Effector CD4-positive, alpha-beta T cell (primary cell): ENCODE results near the gene CDHR3.
"Not testable (repeated sequence)": the region's sequence is repeated elsewhere in the genome, so short reads cannot be mapped to it uniquely, and the experiment has no call there.

Experiments
- DNase-seq: peaks from one replicate; pipeline ENCODE4 v3.0.0-alpha.2; 2020

The CDHR3 gene

DNA sequence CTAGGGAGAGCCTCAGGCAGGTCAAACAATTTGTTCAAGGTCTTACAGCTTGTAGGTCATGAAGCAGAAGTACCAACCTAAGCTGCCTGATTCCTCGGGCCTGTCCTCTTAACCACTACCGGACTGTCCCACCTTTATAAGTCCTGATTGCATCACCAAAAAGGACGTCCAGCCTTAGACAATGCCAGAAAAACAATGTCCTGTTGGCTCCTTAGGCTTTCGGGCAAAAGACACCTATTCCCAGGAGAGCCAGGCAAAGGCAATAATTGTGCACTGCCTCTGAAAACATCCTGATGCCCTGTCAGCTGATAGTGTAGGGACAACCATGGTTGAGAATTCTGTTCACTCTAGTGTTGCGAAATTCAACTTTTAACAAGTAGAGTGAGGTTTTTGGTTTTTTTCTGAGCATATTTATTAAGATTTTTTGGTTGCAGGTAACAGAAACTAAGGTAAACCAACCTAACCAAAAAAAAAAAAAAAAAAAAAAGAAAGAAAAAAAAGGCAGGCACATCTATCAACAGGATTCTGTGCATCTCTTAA, 40.5 kb downstream of the CDHR3 start:
- DNase-seq, result no peak

DNA sequence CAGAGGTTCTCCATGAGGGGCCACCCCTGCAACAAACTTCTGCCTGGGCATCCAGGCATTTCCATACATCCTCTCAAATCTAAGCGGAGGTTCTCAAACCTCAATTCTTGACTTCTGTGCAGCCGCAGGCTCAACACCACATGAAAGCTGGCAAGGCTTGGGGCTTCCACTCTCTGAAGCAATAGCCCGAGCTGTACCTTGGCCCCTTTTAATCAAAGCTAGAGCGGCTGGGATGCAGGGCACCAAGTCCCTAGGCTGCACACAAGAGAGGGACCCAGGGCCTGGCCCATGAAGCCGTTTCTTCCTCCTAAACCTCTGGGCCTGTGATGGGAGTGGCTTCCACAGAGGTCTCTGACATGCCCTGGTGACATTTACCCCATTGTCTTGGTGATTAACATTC, 43.8 kb downstream of the CDHR3 start:
- DNase-seq, result no peak

DNA sequence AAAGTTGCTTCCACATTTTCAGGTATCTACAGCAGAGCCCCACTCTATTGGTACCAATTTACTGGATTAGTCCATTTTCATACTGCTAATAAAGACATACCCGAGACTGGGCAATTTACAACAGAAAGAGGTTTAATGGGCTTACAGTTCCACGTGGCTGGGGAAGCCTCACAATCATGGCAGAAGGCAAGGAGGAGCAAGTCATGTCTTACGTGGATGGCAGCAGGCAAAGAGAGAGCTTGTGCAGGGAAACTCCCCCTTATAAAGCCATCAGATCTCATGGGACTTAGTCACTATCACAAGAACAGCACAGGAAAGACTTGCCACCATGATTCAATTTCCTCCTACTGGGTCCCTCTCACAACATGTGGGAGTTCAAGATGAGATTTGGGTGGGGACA, 44.7 kb downstream of the CDHR3 start:
- DNase-seq, result not testable (repeated sequence)

DNA sequence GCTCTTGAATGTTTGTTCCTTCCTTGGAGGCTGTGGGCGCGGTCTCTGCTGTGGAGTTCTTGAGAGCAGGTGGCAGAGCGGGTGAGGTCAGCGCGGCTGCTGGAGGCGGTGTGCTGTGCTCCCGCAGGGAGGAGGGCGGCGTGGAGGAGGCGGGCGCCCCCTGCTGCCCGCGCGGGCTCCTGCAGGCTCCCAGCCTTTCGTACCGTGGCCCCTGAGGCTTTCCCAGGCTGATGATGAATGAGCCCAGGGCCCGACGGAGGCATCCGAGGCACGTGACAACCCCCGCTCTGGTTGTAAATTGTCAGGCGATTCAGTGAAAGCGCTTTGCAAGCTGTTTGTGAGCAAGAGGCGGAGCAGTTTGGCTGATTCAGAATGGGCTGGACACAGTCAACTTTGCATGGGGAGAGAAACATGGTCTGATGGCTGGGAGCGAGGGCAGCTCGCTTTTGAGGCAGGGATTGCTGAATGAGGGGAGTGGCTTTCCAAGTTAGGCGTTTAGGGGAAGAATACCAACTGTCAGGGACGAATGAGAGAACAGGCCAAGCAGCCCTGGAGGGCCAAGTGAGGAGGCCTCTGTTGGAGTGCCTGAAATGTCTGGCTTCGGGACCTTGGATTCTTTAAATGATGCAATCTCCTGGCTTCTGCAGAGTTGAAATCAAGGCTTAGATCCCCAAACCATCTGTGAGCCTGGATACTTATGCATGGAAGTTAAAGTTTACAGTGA, 46.6 kb downstream of the CDHR3 start:
- peak; percentile 63 for DNase-seq

DNA sequence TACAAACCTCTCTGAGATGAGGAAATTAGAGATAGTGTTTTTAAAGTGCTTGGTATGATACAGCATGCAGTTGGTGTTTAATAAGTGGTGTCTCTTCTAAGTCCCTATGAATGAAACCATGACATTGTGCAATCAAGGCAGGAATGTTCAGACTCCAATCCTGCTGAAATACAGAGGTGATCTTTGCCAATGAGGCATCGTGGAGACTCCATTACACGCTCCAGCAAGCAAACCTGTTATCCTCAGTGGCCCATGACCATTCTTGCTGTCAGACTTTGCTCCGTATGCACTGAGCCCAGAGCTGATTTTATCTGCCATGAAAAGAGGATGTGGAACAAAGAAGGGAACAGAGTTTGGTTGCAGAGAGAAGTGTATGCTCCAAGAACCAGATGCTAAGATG, 47.3 kb downstream of the CDHR3 start:
- DNase-seq, result no peak

DNA sequence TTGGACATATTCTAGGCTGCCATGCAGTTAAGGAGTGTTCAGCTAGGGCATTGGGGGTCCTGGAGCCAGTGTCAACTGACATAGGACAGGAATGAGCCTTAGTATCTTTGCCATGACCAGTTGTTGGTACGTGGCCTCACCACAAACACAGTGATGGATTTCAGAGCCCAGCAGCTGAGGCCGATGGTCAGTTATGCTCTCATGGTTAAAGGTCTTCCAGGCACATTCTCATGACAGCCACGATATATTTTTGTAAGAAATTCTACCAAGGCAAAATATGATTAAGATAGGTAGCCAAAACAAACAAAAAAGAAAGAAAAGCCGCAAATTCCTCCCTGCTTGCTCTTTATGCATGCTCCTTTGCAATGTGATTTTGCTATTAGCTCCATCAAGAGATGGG, 47.8 kb downstream of the CDHR3 start:
- DNase-seq, result no peak

DNA sequence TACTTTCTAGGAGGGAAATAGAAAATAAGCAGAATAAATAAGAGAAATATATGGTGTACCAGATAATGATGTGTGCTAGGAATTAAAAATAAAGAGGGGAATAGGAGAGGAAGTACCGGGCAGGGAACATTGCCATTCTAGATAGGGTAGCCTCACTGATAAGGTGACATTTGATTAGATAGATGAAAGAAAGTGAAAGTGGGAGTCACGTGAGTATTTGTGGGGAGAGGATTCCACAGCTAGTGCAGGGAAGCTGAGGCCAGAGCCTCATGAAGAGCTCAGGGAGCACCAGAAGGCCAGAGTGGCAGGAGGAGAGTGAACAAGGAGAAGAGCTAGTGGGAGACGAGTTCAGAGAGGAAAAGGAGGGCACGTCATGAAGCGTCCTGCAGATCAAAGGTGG, 49.1 kb downstream of the CDHR3 start:
- DNase-seq, result no peak

DNA sequence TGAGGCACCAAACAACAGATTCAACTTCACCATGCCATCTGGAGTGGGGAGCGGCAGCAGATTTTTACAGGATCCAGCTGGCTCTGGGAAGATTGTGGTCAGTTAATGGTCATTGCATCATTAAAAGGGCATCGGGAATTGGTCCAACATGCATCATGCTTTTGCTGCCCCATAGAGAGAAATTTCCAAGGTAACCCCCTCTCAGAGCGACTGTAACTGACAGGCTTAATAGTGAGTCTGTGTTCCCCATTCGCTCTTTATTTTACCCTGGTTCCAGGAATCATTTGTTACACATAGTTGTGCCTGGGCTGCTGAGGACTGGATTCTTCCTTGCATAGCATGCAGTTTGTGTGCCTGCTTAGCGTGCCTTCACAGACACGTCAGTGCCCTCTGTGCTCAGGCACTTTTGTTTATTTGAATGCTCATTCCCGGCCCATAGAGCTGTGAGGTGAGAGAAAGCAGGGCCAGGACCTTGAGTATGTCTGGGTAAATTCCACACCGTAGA, 49.9 kb downstream of the CDHR3 start:
- DNase-seq, result no peak

DNA sequence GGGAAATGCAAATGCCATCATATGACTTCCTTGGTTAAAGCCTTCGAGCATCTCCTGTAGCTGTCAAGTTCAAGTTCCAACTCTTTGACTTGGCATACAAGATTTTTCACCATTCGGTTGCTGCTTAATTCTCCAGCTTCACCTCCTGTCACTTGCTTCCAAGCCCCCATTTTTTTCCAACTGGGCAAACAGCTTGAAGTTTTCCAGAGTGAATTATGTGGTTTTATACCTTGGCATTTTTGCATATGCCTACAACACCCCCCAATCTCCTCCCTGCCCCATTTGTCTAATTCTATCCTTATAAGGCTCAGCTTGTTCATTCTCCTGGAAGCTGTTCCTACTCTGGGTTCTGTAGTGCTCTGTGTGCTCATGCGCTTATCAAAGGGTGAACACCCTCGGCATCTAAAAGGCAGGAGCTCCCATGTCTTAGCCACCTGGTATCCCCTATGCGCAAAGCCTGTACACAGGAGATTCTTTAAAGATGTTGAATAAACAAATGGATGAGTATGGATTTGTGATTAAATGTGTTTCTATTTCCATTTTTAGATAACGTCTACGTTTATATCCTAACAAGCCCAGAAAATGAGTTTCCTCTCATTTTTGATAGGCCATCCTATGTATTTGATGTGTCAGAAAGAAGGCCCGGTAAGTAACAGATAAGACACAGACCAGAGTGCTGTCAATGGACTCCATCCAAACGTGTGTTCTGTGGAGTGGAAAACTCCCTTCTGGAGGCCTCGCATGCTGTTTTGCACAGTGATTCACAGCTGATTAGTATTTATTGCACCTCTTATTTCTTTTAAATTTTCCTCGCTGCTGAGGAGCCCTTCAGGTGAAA, 52.5 kb downstream of the CDHR3 start:
- DNase-seq, result no peak

DNA sequence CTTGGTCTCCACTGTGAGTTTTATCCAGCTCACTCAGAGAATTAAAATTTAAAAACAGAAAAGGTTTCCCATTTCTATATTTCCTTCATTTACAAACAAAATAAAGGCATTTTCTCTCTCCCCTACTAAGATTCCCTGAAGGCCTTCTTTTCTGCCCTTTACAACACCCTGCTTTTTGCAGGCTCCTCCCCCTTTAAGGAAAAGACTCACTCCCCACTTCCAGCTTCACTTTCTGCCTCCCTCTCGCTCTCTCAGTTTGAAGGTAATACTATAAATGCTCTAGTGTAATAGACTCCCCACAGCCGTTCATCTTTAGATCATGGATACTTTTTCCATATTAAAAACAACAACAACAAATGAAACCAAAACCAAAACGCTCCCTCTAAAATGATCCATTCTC, 53.3 kb downstream of the CDHR3 start:
- DNase-seq, result no peak

DNA sequence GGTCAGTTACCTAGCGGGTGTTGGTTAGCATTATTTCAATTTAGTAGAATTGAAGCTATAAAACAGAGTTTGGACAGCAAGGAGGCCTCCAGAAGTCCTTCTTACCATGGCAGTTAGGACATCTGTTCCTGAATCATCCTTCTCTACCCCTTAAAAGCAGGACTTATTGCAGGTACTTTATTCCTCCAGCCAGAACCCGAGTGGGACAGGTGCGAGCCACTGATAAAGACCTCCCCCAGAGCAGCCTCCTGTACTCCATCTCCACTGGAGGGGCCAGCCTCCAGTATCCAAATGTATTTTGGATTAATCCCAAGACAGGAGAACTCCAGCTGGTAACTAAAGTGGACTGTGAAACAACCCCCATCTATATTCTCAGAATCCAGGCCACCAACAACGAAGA, 54.6 kb downstream of the CDHR3 start:
- DNase-seq, result no peak

DNA sequence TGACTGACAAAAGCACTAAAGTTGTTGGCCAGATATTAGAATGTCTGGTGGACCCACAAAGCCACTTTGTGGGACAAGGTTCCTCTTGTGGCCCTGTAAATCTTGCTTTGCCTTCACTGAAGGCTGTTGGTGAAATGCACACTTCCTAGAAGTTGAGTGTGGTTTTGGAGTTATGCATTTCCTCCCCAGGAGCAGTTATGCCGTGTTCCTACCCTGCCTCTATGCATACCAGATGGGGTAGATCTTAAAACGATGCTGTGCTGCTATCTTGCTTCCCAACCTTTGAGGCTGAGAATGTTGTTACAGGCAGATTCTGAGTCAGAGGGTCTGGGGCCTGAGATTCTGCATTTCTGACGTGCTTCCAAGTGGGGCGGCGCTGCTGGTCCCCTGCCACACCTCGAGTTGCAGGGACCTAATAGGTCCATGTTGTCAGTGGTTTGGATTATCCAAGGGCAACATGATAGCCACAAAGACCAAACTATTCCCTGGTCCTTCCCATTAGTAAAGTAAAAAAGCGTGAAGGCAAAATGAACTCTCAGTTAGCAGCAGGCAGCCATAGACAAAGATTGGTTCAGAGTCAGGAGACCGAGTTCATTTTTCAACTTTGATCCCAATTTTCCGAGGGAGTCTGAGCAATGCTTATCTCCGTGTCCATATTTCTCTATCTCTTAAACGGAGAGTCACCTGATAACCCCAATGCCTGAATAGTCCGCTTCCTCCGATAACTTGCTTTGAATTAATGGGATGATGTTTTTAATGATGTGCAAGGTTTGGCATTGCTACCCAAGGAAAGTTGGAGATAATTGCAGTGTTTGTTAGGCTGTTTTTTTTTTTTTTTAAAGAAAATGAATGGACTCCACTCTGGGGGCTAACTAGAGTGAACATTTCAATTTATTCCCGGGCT, 55.8 kb downstream of the CDHR3 start:
- no peak for DNase-seq

DNA sequence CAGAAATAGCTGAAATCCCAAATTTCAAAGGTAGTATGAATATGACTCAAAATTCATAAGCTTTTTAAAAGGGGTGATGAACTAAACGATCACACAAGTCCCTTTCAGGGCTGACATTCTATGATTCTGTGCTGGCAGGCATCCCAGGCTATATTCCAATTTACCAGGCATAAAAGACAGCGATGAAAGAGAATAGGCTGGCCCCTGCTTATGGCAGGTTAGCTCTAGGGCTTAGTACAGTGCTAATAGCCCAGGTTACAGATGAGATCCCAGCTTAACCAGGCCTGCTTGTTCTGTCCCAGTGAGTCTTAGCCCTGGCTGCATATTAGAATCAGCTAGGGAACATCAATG, 56.4 kb downstream of the CDHR3 start:
- no peak for DNase-seq

DNA sequence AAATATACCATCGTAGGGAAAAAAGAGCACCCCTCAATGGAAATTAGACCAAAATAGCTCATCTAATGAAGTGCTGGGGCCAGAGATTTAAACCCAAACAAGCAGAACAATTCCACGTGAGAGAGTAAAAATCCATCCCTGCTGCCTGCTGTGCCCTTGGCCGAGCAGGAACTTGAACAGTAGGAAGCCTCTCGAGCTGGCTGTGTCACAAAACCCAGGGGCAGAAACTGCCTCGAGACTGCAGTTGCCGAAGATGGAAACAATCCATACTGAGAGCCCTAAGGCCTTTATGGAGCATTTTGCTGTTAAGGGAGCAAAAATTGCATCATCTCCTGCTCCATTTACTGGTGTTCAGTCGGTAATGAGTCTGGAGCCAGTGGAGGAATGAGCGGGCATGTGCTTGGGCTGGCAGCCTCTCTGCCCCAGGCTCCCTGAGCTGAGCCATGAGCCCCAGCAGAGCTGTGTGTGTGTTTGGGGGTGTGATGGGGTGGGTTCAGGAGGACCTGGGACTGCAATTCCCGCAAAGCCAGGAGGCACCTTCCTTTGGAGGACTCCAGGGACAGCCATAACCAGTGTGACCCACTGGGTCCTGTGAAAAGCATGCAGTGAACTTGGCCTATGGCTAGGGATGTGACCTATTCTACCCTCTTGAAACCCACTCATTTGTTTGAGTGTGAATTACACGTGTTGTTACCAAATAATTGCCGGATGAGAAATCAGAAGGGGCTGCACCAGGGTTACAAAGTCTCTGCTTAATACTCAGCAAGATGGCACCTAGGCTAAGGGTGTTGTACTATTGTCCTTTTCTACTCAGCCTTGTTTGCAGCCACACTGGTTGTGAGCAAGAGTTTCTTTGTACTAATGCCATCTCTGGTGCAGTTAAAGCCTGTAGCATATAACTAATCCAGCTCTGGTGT, 58.3 kb downstream of the CDHR3 start:
- DNase-seq, result no peak

DNA sequence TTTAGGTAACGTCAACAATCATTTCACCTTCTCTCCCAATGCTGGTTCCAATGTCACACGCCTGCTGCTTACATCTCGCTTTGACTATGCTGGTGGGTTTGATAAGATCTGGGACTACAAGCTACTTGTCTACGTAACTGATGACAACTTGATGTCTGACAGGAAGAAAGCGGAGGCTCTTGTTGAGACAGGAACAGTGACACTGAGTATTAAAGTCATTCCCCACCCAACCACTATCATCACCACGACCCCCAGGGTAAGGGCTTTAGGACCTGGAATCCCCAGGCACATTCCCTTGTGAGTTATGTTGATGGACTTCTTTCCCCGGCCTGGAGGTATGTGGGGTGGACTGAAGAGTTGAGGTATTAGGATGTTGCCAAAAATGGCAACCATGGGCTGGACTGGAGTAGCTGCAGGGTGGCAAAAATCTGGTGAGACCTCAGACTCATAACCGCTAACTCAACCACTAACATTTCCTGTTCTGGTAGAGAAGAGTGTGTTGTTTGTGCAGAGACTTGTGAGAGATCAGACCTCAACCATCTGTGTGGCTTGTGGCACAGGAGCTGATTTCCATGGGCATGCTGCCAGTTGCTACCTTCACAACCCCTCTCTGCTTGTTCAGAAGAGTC, 59.2 kb downstream of the CDHR3 start:
- peak; percentile 73 for DNase-seq

DNA sequence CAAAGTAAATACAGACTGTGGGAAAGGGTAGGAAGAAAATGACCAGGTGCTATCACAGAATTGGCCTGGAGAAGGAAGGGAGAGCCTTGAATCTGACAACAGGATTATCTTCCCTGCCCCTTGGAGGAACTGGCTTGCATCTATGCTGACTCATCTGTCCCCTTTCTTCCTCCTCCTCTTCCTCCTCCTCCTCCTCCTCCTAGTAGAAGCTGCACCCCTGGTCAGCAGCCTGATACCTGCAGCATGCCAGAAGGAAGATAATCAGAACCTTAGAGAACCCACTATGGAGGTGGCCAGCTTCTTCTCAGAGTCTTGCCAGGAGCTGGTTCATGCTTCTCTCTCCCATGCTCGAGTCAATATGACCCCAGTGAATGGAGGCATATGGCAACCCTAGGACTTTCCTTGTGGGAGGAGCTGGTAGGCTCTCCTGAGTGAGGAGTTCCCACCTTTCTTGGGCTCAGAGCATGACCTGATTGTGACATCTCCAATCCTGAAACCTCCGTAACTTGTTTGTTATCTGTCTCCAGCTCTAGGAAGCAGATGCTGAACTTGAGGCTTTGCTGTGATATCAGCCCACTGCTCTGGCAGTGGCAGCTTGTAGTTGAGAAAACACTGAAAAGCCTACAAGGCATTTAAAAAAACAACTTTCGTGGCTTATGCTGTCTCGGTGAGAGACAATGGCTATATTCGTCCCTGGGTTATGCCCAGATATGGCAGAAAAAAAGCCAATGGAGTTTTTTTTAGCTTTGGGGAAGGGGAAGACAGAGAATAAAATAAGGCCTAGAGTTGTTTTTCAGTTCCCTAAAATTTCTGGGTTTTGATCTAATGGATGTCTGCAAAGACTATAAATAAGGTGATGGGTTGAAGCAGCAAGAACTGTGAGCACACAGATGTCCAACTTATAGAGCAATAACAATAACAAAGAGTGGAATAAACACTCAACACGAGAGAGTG, 60.6 kb downstream of the CDHR3 start:
- no peak for DNase-seq

DNA sequence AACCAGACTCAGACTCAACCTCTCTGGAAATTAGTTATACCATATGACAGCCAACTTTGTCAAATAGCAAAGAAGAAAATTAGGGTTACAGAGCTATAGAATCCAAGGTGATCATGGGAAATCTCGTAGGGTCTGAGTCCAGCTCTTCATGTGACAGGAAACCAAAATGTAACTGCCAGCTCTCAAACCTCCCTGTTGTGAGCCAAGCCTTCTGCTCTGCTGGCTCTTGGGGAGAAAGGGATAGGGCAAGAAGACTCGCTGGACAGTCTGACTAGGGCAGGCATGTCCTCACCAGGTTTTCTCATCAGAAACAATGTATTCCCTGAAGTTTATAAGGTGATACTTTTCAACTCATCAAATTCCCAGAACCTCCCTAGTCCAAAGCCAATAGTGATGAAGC, 63.0 kb downstream of the CDHR3 start:
- DNase-seq, result no peak

DNA sequence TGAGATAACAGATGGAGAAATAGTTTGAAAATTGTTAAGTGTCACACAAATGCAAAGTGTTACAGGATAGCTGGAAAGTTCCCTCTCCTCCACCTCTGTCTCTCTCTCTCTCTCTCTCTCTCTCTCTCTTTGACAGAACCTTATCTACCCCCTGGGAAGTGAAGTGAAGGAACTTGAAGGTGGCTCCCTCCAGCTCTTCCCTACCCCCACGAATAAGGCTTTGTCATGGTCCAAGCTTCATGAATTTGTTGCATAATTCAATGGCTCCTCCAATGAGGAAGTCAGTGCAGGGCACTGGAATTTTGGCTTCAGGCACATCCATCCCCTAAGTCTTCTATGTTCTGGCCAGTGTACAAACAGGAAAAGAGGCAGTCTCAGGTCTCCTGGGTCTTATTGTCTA, 66.4 kb downstream of the CDHR3 start:
- no peak for DNase-seq

DNA sequence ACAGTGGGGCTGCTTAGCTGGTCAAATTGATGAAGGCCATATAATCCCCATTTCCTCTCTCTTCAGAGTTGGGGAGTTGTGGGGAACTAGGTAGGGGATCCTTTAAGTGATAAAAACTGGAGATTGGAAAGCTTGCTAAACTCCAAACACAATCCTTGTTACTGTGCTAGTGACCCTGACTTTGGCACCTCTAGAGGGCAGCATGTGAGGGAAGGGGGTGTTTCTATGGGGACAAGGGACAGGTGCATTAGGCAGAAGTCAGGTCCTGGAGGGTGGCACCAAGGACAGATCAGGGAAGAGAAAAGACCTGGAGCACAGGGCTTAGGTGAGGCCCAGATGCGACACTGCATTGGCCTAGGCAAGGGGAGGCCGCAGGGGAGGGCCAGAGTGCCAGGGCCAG, 66.9 kb downstream of the CDHR3 start:
- DNase-seq, result no peak
